ENCODE measurements around the gene SAA2. TPM values are rescaled to one million over a fixed set of nuclear protein-coding genes. Genes with fewer than 3 reads are reported as not detected.

The SAA2 gene
- total RNA-seq, 4 donors from 2014 or later, result 7.7 to 236 (median 71.9) TPM

GRCh38 chr11:18236664-18237356 lies 11.7 kb downstream of the SAA2 start, which contains the start of gene SAA4:
TSS of gene SAA4 (minus strand) at chr11:18236802. CDS start at chr11:18235926, 876 bp downstream.
- no peak for TF ChIP-seq CTCF (IDR thresholded peaks at IDR 0.05; ENCODE audit: low read depth)

GRCh38 chr11:18235394-18236334 lies 12.8 kb downstream of the SAA2 start:
- no peak for TF ChIP-seq CTCF (IDR thresholded peaks at IDR 0.05; ENCODE audit: low read depth)

GRCh38 chr11:18233912-18234311 lies 14.6 kb downstream of the SAA2 start:
- no peak for TF ChIP-seq CTCF (IDR thresholded peaks at IDR 0.05; ENCODE audit: low read depth)

- TF ChIP-seq CTCF (IDR thresholded peaks at IDR 0.05; ENCODE audit: low read depth), result no peak
Observed at GRCh38 chr11:18230859-18231258, 17.6 kb downstream of the SAA2 start.

GRCh38 chr11:18229501-18229900 lies 19.0 kb downstream of the SAA2 start:
- no peak for TF ChIP-seq CTCF (IDR thresholded peaks at IDR 0.05; ENCODE audit: low read depth)

GRCh38 chr11:18225913-18226312 lies 22.6 kb downstream of the SAA2 start:
- no peak for TF ChIP-seq CTCF (IDR thresholded peaks at IDR 0.05; ENCODE audit: low read depth)
